GM12878 (cell line): ENCODE results near the gene TMCC3. TPM values are rescaled to one million over a fixed set of nuclear protein-coding genes. Genes with fewer than 3 reads are reported as not detected.

Source experiments
- CBFB ChIP-seq: IDR thresholded peaks from 2 replicates; pipeline ENCODE4 v1.6.1; 2016; ENCODE audit warnings: antibody characterized with exemption, low read depth
- CBX3 ChIP-seq: fragments of 200-600 bp; sonication (generic); IDR thresholded peaks from 2 replicates; pipeline ENCODE4 v1.6.1; 2016; ENCODE audit warnings: low read depth, borderline replicate concordance
- CBX5 ChIP-seq: sonication (generic); IDR thresholded peaks from 2 replicates; pipeline ENCODE4 v1.6.1; 2016; ENCODE audit warnings: low read depth, moderate library complexity, mild to moderate bottlenecking, inconsistent platforms
- CHD2 ChIP-seq: IDR thresholded peaks from 2 replicates; pipeline ENCODE4 v1.6.1; 2011; ENCODE audit warnings: low read depth, low read length, improper control_type of control experiment, borderline replicate concordance
- EP300 ChIP-seq, 2 experiments: fragments of 150-350 bp in 1 of 2; IDR thresholded peaks; 2 replicates each; pipeline ENCODE4 v1.6.1; 2011 to 2012; ENCODE audit warnings: low read depth in 2 of 2, low read length in 2 of 2, borderline replicate concordance in 1 of 2, improper control_type of control experiment in 1 of 2, inconsistent platforms in 1 of 2; ENCODE audit not compliant: control insufficient read depth in 1 of 2
- FOXK2 ChIP-seq: fragments of 450-650 bp; IDR thresholded peaks from 2 replicates; pipeline ENCODE4 v1.6.1; 2017; ENCODE audit warnings: mild to moderate bottlenecking, moderate library complexity
- HDAC6 ChIP-seq: fragments of 200-600 bp; sonication (generic); IDR thresholded peaks from one replicate; pipeline ENCODE4 v1.8.0; 2017; ENCODE audit warnings: antibody characterized with exemption; ENCODE audit not compliant: unreplicated experiment
- IRF4 ChIP-seq: IDR thresholded peaks from 2 replicates; pipeline ENCODE4 v1.6.1; 2011; ENCODE audit warnings: low read depth, low read length
- JUNB ChIP-seq: IDR thresholded peaks from 2 replicates; pipeline ENCODE4 v1.6.1; 2016; ENCODE audit warnings: antibody characterized with exemption, mild to moderate bottlenecking
- NBN ChIP-seq: fragments of 450-650 bp; IDR thresholded peaks from 2 replicates; pipeline ENCODE4 v1.6.1; 2016
- NR2F1 ChIP-seq: fragments of 450-650 bp; conservative IDR thresholded peaks from 2 replicates; pipeline ENCODE4 v1.6.1; 2017; ENCODE audit warnings: mild to moderate bottlenecking
- POLR2A ChIP-seq: IDR thresholded peaks from 2 replicates; pipeline ENCODE4 v1.6.1; 2011; ENCODE audit warnings: low read depth, mild to moderate bottlenecking, low read length
- POLR2AphosphoS2 ChIP-seq: IDR thresholded peaks from 2 replicates; pipeline ENCODE4 v1.6.1; 2011; ENCODE audit warnings: low read depth, mild to moderate bottlenecking, low read length, improper control_type of control experiment, moderate library complexity
- POU2F2 ChIP-seq: IDR thresholded peaks from 3 replicates; pipeline ENCODE4 v1.6.1; 2011; ENCODE audit warnings: low read depth, mild to moderate bottlenecking, low read length, borderline replicate concordance
- RAD21 ChIP-seq: IDR thresholded peaks from 2 replicates; pipeline ENCODE4 v1.6.1; 2011; ENCODE audit warnings: mild to moderate bottlenecking, low read depth, low read length, moderate library complexity; ENCODE audit not compliant: insufficient read depth
- RUNX3 ChIP-seq: IDR thresholded peaks from 2 replicates; pipeline ENCODE4 v1.6.1; 2012; ENCODE audit warnings: low read length, inconsistent platforms
- SP1 ChIP-seq: IDR thresholded peaks from one replicate; pipeline ENCODE4 v1.6.1; 2011; ENCODE audit warnings: low read depth, low read length
- SREBF2 ChIP-seq: IDR thresholded peaks from 2 replicates; pipeline ENCODE4 v1.6.1; 2012; ENCODE audit warnings: mild to moderate bottlenecking, low read length
- ZSCAN29 ChIP-seq: fragments of 450-650 bp; IDR thresholded peaks from 2 replicates; pipeline ENCODE4 v1.6.1; 2017; ENCODE audit warnings: mild to moderate bottlenecking, moderate library complexity
- polyA plus RNA-seq, 11 experiments: library from polyadenylated mRNA; depleted of rRNA in 4 of 11; unstranded in 6 of 11; stranded (reverse) in 5 of 11; fragments of >200 nt; fragmentation: Nextera tagmentation in 4 of 11; fragmentation: Illumina TruSeq in 1 of 11; extraction: Ambion mirVana in 4 of 11; extraction: Trizol in 1 of 11; gene quantifications; 1 replicate in 1 of 11; 2 replicates in 10 of 11; pipeline versions ENCODE4 v1.2.1 to v1.2.3, GENCODE V29; 2011 to 2016; ENCODE audit warnings: inconsistent platforms in 2 of 11, missing spikeins in 2 of 11, low read depth in 1 of 11
- total RNA-seq, 4 experiments: library from RNA; depleted of rRNA in 3 of 4; stranded (reverse); fragments of >200 nt in 3 of 4; fragmentation: Illumina TruSeq in 1 of 4; extraction: Trizol in 1 of 4; gene quantifications; 2 replicates each; pipeline versions ENCODE4 v1.2.1 to v1.2.3, GENCODE V29; 2013 to 2021
- TF ChIP-seq, protein P1 (sequence below): fragments of 450-650 bp; IDR thresholded peaks from 2 replicates; pipeline ENCODE4 v1.6.1; 2018; ENCODE audit warnings: mild to moderate bottlenecking, low read depth, moderate library complexity; ENCODE audit not compliant: partially characterized antibody
- TF ChIP-seq, protein P2 (sequence below): fragments of 150-350 bp; IDR thresholded peaks from 2 replicates; pipeline ENCODE4 v1.6.1; 2014; ENCODE audit warnings: mild to moderate bottlenecking, low read depth, low read length
- TF ChIP-seq, protein P3 (sequence below): fragments of 450-650 bp; conservative IDR thresholded peaks from 2 replicates; pipeline ENCODE4 v1.6.1; 2017; ENCODE audit warnings: mild to moderate bottlenecking, moderate library complexity
- TF ChIP-seq, protein P4 (sequence below): IDR thresholded peaks from 2 replicates; pipeline ENCODE4 v1.6.1; 2012; ENCODE audit warnings: mild to moderate bottlenecking, low read depth, low read length

TMCC3 gene
- total and polyA plus RNA-seq, 10 of the 15 experiments (the other 5 are each of a cell fraction or from before 2014, with no cell fraction given), result 5.8 to 29.8 (median 12.6) TPM

DNA sequence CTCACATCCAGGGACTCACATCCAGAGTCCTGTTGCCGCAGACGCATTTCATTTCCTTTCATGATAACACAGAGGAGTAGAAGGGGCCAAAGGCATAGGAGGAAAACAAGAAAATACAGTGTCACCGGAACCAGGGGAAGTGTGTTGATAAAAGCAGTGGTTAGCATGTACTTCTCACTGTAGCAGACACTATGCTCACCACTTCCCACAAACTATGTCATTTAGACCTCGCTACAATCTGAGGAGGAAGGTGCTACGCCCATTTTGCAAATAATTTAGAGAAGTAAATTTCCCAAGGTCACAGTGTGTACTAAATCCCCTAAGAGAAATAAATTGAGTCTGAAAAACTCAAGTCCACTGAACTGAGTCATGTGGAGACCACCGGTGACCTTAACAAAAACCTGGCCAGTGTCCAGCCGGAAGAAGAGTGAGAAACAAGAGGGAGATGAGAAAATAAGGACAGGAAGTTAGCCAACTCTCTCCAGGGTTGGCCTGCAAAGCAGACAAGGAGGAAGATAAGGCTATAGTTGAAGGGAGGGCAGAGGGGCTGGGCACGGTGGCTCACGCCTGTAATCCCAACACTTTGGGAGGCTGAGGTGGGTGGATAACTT is 25.8 kb upstream of the TMCC3 start (continued):
- peak; percentile 42 to 56; a peak in 2 of 4 replicates for TF ChIP-seq EP300 (IDR thresholded peaks at IDR 0.05; ENCODE audit: borderline replicate concordance in 1 of 2, control insufficient read depth in 1 of 2, low read depth in 2 of 2, low read length in 2 of 2)
- no peak for TF ChIP-seq FOXK2
- no peak for TF ChIP-seq CBFB
- TF ChIP-seq, protein P1, sequence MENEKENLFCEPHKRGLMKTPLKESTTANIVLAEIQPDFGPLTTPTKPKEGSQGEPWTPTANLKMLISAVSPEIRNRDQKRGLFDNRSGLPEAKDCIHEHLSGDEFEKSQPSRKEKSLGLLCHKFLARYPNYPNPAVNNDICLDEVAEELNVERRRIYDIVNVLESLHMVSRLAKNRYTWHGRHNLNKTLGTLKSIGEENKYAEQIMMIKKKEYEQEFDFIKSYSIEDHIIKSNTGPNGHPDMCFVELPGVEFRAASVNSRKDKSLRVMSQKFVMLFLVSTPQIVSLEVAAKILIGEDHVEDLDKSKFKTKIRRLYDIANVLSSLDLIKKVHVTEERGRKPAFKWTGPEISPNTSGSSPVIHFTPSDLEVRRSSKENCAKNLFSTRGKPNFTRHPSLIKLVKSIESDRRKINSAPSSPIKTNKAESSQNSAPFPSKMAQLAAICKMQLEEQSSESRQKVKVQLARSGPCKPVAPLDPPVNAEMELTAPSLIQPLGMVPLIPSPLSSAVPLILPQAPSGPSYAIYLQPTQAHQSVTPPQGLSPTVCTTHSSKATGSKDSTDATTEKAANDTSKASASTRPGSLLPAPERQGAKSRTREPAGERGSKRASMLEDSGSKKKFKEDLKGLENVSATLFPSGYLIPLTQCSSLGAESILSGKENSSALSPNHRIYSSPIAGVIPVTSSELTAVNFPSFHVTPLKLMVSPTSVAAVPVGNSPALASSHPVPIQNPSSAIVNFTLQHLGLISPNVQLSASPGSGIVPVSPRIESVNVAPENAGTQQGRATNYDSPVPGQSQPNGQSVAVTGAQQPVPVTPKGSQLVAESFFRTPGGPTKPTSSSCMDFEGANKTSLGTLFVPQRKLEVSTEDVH, result no peak
- no peak; the same call in 1 of the 2 replicates for TF ChIP-seq CHD2
- TF ChIP-seq HDAC6, result no peak
- no peak for TF ChIP-seq SP1
- no peak for TF ChIP-seq RAD21
- TF ChIP-seq POLR2AphosphoS2, result no peak
- TF ChIP-seq, protein P2, sequence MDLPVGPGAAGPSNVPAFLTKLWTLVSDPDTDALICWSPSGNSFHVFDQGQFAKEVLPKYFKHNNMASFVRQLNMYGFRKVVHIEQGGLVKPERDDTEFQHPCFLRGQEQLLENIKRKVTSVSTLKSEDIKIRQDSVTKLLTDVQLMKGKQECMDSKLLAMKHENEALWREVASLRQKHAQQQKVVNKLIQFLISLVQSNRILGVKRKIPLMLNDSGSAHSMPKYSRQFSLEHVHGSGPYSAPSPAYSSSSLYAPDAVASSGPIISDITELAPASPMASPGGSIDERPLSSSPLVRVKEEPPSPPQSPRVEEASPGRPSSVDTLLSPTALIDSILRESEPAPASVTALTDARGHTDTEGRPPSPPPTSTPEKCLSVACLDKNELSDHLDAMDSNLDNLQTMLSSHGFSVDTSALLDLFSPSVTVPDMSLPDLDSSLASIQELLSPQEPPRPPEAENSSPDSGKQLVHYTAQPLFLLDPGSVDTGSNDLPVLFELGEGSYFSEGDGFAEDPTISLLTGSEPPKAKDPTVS, result no peak
- TF ChIP-seq POLR2A, result no peak
- TF ChIP-seq JUNB, result no peak
- TF ChIP-seq ZSCAN29, result no peak
- TF ChIP-seq IRF4, result no peak
- TF ChIP-seq, protein P3, sequence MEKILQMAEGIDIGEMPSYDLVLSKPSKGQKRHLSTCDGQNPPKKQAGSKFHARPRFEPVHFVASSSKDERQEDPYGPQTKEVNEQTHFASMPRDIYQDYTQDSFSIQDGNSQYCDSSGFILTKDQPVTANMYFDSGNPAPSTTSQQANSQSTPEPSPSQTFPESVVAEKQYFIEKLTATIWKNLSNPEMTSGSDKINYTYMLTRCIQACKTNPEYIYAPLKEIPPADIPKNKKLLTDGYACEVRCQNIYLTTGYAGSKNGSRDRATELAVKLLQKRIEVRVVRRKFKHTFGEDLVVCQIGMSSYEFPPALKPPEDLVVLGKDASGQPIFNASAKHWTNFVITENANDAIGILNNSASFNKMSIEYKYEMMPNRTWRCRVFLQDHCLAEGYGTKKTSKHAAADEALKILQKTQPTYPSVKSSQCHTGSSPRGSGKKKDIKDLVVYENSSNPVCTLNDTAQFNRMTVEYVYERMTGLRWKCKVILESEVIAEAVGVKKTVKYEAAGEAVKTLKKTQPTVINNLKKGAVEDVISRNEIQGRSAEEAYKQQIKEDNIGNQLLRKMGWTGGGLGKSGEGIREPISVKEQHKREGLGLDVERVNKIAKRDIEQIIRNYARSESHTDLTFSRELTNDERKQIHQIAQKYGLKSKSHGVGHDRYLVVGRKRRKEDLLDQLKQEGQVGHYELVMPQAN, result no peak
- TF ChIP-seq CBX3, result no peak
- 0 out of 3 replicates have a peak, but pooled peaks have one; percentile 19 for TF ChIP-seq POU2F2
- TF ChIP-seq NR2F1, result peak; percentile 41
- TF ChIP-seq SREBF2, result no peak
- peak; percentile 86 for TF ChIP-seq RUNX3
- TF ChIP-seq NBN, result no peak
- TF ChIP-seq, protein P4, sequence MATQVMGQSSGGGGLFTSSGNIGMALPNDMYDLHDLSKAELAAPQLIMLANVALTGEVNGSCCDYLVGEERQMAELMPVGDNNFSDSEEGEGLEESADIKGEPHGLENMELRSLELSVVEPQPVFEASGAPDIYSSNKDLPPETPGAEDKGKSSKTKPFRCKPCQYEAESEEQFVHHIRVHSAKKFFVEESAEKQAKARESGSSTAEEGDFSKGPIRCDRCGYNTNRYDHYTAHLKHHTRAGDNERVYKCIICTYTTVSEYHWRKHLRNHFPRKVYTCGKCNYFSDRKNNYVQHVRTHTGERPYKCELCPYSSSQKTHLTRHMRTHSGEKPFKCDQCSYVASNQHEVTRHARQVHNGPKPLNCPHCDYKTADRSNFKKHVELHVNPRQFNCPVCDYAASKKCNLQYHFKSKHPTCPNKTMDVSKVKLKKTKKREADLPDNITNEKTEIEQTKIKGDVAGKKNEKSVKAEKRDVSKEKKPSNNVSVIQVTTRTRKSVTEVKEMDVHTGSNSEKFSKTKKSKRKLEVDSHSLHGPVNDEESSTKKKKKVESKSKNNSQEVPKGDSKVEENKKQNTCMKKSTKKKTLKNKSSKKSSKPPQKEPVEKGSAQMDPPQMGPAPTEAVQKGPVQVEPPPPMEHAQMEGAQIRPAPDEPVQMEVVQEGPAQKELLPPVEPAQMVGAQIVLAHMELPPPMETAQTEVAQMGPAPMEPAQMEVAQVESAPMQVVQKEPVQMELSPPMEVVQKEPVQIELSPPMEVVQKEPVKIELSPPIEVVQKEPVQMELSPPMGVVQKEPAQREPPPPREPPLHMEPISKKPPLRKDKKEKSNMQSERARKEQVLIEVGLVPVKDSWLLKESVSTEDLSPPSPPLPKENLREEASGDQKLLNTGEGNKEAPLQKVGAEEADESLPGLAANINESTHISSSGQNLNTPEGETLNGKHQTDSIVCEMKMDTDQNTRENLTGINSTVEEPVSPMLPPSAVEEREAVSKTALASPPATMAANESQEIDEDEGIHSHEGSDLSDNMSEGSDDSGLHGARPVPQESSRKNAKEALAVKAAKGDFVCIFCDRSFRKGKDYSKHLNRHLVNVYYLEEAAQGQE, result no peak
- TF ChIP-seq CBX5, result no peak
